HepG2 (cell line): ENCODE results near the gene EFL1. TPM values are rescaled to one million over a fixed set of nuclear protein-coding genes. Genes with fewer than 3 reads are reported as not detected.

Source experiments
- ATAC-seq: fragments of 200-7000 bp; cut with Tn5 transposase; 3 replicates; pipeline ENCODE4 v1.9.1; 2020; ENCODE audit warnings: mild to moderate bottlenecking, moderate library complexity
- BruUV-seq: library from RNA; stranded (reverse); fragments of 400-500 nt; replicated peaks from 2 replicates; lab custom pipeline; 2021; lab: Mats Ljungman, UMichigan
- CTCF ChIA-PET: fragments of 300-600 bp; formaldehyde crosslinking; extraction: SDS; loops from one replicate; lab custom pipeline; 2021; ENCODE audit warnings: low total read pairs, inconsistent platforms, low intra/inter-chr PET ratio; lab: Yijun Ruan, JAX
- POLR2A ChIA-PET: fragments of 350-600 bp; sonication (Branson Sonifier 250); formaldehyde crosslinking; loops from one replicate; lab custom pipeline; 2020; ENCODE audit warnings: antibody characterized with exemption, inconsistent platforms; lab: Yijun Ruan, JAX
- DNase-seq: peaks from one replicate; pipeline ENCODE4 v3.0.0-alpha.2; 2015; ENCODE audit warnings: low spot score
- FAIRE-seq: peaks from 3 replicates; lab custom pipeline; 2011; peaks lifted over from hg19 to GRCh38; lab: Jason Lieb, UNC
- H2AFZ ChIP-seq: one replicate; pipeline ENCODE4 v1.6.1; 2011; ENCODE audit warnings: low read length, inconsistent platforms
- H3K27ac ChIP-seq: fragments of 300-600 bp; 3 replicates; pipeline ENCODE4 v1.8.0; 2011; ENCODE audit warnings: mixed run types, mild to moderate bottlenecking, mixed read lengths, low read length, inconsistent platforms; ENCODE audit not compliant: insufficient read depth; ENCODE audit errors: extremely low read length
- H3K27me3 ChIP-seq, 2 experiments: fragments of 200-600 bp in 1 of 2; 2 replicates in 1 of 2; 3 replicates in 1 of 2; pipeline versions ENCODE4 v1.6.0 to v1.8.0; 2011; ENCODE audit warnings: low read length in 2 of 2, mild to moderate bottlenecking in 2 of 2, moderate library complexity in 2 of 2, inconsistent platforms in 1 of 2; ENCODE audit not compliant: insufficient read depth in 2 of 2, control insufficient read depth in 1 of 2
- H3K36me3 ChIP-seq, 2 experiments: fragments of 200-600 bp in 1 of 2; replicated peaks in 1 of 2; 2 replicates in 1 of 2; 3 replicates in 1 of 2; pipeline versions ENCODE4 v1.5.1 to v1.8.0; 2011; ENCODE audit warnings: low read length in 2 of 2, inconsistent platforms in 1 of 2; ENCODE audit not compliant: insufficient read depth in 2 of 2, control insufficient read depth in 1 of 2
- H3K4me1 ChIP-seq: 2 replicates; pipeline ENCODE4 v1.5.1; 2012; ENCODE audit warnings: low read length, inconsistent platforms; ENCODE audit not compliant: insufficient read depth
- H3K4me2 ChIP-seq: 2 replicates; pipeline ENCODE4 v1.6.0; 2011; ENCODE audit warnings: low read depth, low read length, inconsistent platforms
- H3K4me3 ChIP-seq, 3 experiments: fragments of 200-600 bp in 1 of 3; sonication (generic), shearing (Covaris generic) in 1 of 3; replicated peaks in 1 of 3; 2 replicates each; pipeline ENCODE4 v1.5.1; 2011 to 2016; ENCODE audit warnings: low read length in 3 of 3, inconsistent platforms in 2 of 3, low read depth in 2 of 3, mild to moderate bottlenecking in 2 of 3, control low read depth in 1 of 3, mixed read lengths in 1 of 3; ENCODE audit not compliant: insufficient read depth in 1 of 3
- H3K79me2 ChIP-seq: one replicate; pipeline ENCODE4 v1.6.1; 2011; ENCODE audit warnings: low read length, inconsistent platforms; ENCODE audit not compliant: insufficient read depth
- H3K9ac ChIP-seq: 2 replicates; pipeline ENCODE4 v1.6.0; 2011; ENCODE audit warnings: mild to moderate bottlenecking, low read depth, low read length, inconsistent platforms; ENCODE audit not compliant: insufficient read depth
- H3K9me3 ChIP-seq: 2 replicates; pipeline ENCODE4 v1.5.1; 2012; ENCODE audit warnings: mild to moderate bottlenecking, low read length
- H4K20me1 ChIP-seq: 2 replicates; pipeline ENCODE4 v1.6.0; 2011; ENCODE audit warnings: inconsistent platforms, mild to moderate bottlenecking, low read length, moderate library complexity; ENCODE audit not compliant: insufficient read depth
- CTCF ChIP-seq: sonication (generic); formaldehyde crosslinking; IDR thresholded peaks from 2 replicates; pipeline ENCODE4 v1.5.0; 2020; ENCODE audit warnings: mild to moderate bottlenecking, missing genetic modification reagents, moderate library complexity
- REXO4 ChIP-seq: sonication (generic); formaldehyde crosslinking; IDR thresholded peaks from 2 replicates; pipeline ENCODE4 v1.8.0; 2022; ENCODE audit warnings: missing genetic modification reagents, mild to moderate bottlenecking, borderline replicate concordance
- TCF7L2 ChIP-seq: IDR thresholded peaks from 2 replicates; pipeline ENCODE4 v1.6.1; 2011; ENCODE audit warnings: mild to moderate bottlenecking, low read depth, low read length, moderate library complexity
- ZBTB43 ChIP-seq: sonication (generic); formaldehyde crosslinking; conservative IDR thresholded peaks from 2 replicates; pipeline ENCODE4 v1.4.0; 2020; ENCODE audit warnings: missing genetic modification reagents
- ZNF30 ChIP-seq: sonication (generic); formaldehyde crosslinking; IDR thresholded peaks from 2 replicates; pipeline ENCODE4 v1.5.0; 2020; ENCODE audit warnings: mild to moderate bottlenecking, missing genetic modification reagents
- ZNF317 ChIP-seq: sonication (generic); formaldehyde crosslinking; IDR thresholded peaks from 2 replicates; pipeline ENCODE4 v1.5.0; 2020; ENCODE audit warnings: mild to moderate bottlenecking, missing genetic modification reagents
- ZNF335 ChIP-seq: sonication (generic); formaldehyde crosslinking; IDR thresholded peaks from 2 replicates; pipeline ENCODE4 v1.4.0; 2020; ENCODE audit warnings: missing genetic modification reagents
- ZNF614 ChIP-seq: IDR thresholded peaks from 2 replicates; pipeline ENCODE4 v1.6.1; 2018; ENCODE audit warnings: missing biosample characterization, missing genetic modification reagents, inconsistent platforms, borderline replicate concordance
- ZNF740 ChIP-seq: sonication (generic); formaldehyde crosslinking; IDR thresholded peaks from 2 replicates; pipeline ENCODE4 v1.4.0; 2020; ENCODE audit warnings: missing genetic modification reagents
- ZNF891 ChIP-seq: sonication (generic); formaldehyde crosslinking; IDR thresholded peaks from 2 replicates; pipeline ENCODE4 v1.5.0; 2020; ENCODE audit warnings: mild to moderate bottlenecking, missing genetic modification reagents
- WGBS: methylation state at CpG from one replicate; pipeline ENCODE4 v1.1.6; 2017; ENCODE audit warnings: low lambda C conversion rate; 5-methylcytosine and 5-hydroxymethylcytosine counted together
- in situ Hi-C: cut with HindIII; loops from 2 replicates; pipeline ENCODE4 v1.10.0; 2017; ENCODE audit warnings: low pct_unique_long_range_greater_than_20kb; ENCODE audit not compliant: extremely low pct_ligation_motif_present
- intact Hi-C: fragments of 100-400 bp; cut with micrococcal nuclease; formaldehyde crosslinking; loops from one replicate; pipeline ENCODE4 v1.10.0; 2022; ENCODE audit not compliant: unreplicated experiment
- polyA plus RNA-seq, 8 experiments: library from polyadenylated mRNA; depleted of rRNA in 3 of 8; stranded (reverse) in 7 of 8; unstranded in 1 of 8; fragments of >200 nt; fragmentation: Illumina TruSeq in 4 of 8; extraction: Trizol in 4 of 8; gene quantifications; 2 replicates each; pipeline versions ENCODE4 v1.2.1 to v1.2.3, GENCODE V29; 2011 to 2016; ENCODE audit warnings: low read depth in 4 of 8, missing spikeins in 1 of 8, mixed read lengths in 1 of 8; ENCODE audit not compliant: insufficient read depth in 1 of 8
- total RNA-seq, 5 experiments: library from RNA; depleted of rRNA; stranded (reverse); fragments of >200 nt; fragmentation: Illumina TruSeq; extraction: Trizol; gene quantifications; 2 replicates each; pipeline ENCODE4 v1.2.3, GENCODE V29; 2016; ENCODE audit warnings: low read depth in 1 of 5

EFL1 gene
- total and polyA plus RNA-seq, 2 of the 13 experiments (the other 11 are each of a cell fraction or from before 2014, with no cell fraction given) = 6.4 to 12.0 TPM

GRCh38 chr15:82146576-82146975, 116.0 kb downstream of the EFL1 start:
- Histone ChIP-seq H3K27me3 (no peaks in the 10 kb centered on the region), H3K4me1 (no peaks in the 10 kb centered on the region), H3K27ac (no peak overlapping the region), H3K4me2 (no peak overlapping the region), H3K4me3 (no peak overlapping the region), H2AFZ (no peak overlapping the region), H3K36me3 (peaks cover 3 to 8% of the 10 kb centered on the region in 2 experiments; a peak in 3 of 5 replicates), H3K79me2 (no peaks in the 10 kb centered on the region), H3K9ac (no peak overlapping the region), H3K9me3 (no peaks in the 10 kb centered on the region), H4K20me1 (no peaks in the 10 kb centered on the region)
- no peak for FAIRE-seq
- POLR2A ChIA-PET = no interaction called here
- 88% methylated on average over 3 of the region's 3 CpGs for WGBS
- no peak for TF ChIP-seq ZNF317 (CRISPR knock-in tag)
- TF ChIP-seq ZNF30 (CRISPR knock-in tag) = no peak
- no peak for TF ChIP-seq ZNF740 (CRISPR knock-in tag)
- TF ChIP-seq ZNF335 (CRISPR knock-in tag) = no peak
- TF ChIP-seq ZNF614 (CRISPR knock-in tag) = no peak
- intact Hi-C loops = no loop called here
- no peak for DNase-seq
- ATAC-seq = no peak
- in situ Hi-C loops = no loop called here
- no TSS peak for BruUV-seq
- CTCF ChIA-PET = no interaction called here

- ChIA-PET POLR2A (no interaction called here), CTCF (no interaction called here)
- intact Hi-C loops = no loop called here
- no peaks in the 10 kb centered on the region for H3K9me3 ChIP-seq
- no peak for ATAC-seq
- no peak overlapping the region for H3K4me3 ChIP-seq
- no peak for FAIRE-seq
- H2AFZ ChIP-seq = no peak overlapping the region
- H3K79me2 ChIP-seq = no peaks in the 10 kb centered on the region
- H3K36me3 ChIP-seq = peaks cover 0 to under 1% of the 10 kb centered on the region in 2 experiments; a peak in 1 of 5 replicates
- H3K4me2 ChIP-seq = no peak overlapping the region
- in situ Hi-C loops = loop anchor here (5.0 kb wide), 1 partner anchor 36 kb away; no protein-coding TSS in a partner anchor
- no peaks in the 10 kb centered on the region for H4K20me1 ChIP-seq
- no TSS peak for BruUV-seq
- H3K27ac ChIP-seq = no peak overlapping the region
- no peaks in the 10 kb centered on the region for H3K4me1 ChIP-seq
- H3K27me3 ChIP-seq = no peaks in the 10 kb centered on the region
- no peak for DNase-seq
- H3K9ac ChIP-seq = no peak overlapping the region
- 98% methylated on average over 9 of the region's 9 CpGs for WGBS
- TF ChIP-seq CTCF (CRISPR knock-in tag) = no peak
- no peak for TF ChIP-seq REXO4 (CRISPR knock-in tag)
- TF ChIP-seq ZBTB43 (CRISPR knock-in tag) = no peak
- no peak for TF ChIP-seq TCF7L2
- TF ChIP-seq ZNF891 = no peak
These were observed 118.8 kb downstream of the EFL1 start for GRCh38 chr15:82143390-82144385.
